ENCODE measurements around the gene KRTAP10-12.

Gene KRTAP10-12

GRCh38 chr21:44656868-44657267 is 40.1 kb upstream of the KRTAP10-12 start:
- H3K9me2 ChIP-seq (replicated peaks; ENCODE audit: insufficient read depth, low read length), result no peaks in the 10 kb centered on the region
- H3K4me3 ChIP-seq (ENCODE audit: low read length), result no peak overlapping the region
- H3K9ac ChIP-seq (ENCODE audit: low read length), result no peak overlapping the region
- H2AFZ ChIP-seq (ENCODE audit: low read length), result no peak overlapping the region
- peaks cover 76% of the 10 kb centered on the region for H3K27me3 ChIP-seq (replicated peaks; ENCODE audit: insufficient read depth, low read length)
- H3K4me1 ChIP-seq (ENCODE audit: low read length), result no peaks in the 10 kb centered on the region
- TF ChIP-seq EZH2phosphoT487 (IDR thresholded peaks at IDR 0.05; ENCODE audit: low read length) (no peak), CTCF (IDR thresholded peaks at IDR 0.05; ENCODE audit: low read length) (no peak), EZH2 (optimal IDR thresholded peaks at IDR 0.05; ENCODE audit: low read depth, low read length) (no peak)
- no peaks in the 10 kb centered on the region for H3K9me3 ChIP-seq (replicated peaks; ENCODE audit: insufficient read depth, low read length)
- H3K79me2 ChIP-seq (ENCODE audit: low read length), result no peaks in the 10 kb centered on the region
- peak overlapping the region; percentile 33; the same call in 1 of the 2 replicates for H3K4me2 ChIP-seq (ENCODE audit: low read depth, low read length)
- no peaks in the 10 kb centered on the region for H3F3A ChIP-seq (ENCODE audit: insufficient read depth, low read length)
- H3K27ac ChIP-seq (ENCODE audit: low read length), result no peak overlapping the region
- no peaks in the 10 kb centered on the region for H3K36me3 ChIP-seq (replicated peaks; ENCODE audit: insufficient read depth, low read length)
- no peaks in the 10 kb centered on the region for H4K20me1 ChIP-seq (ENCODE audit: insufficient read depth, low read length)
- DNase-seq, result no peak

GRCh38 chr21:44657635-44658540 is 39.1 kb upstream of the KRTAP10-12 start, which contains the start of gene KRTAP12-3:
KRTAP12-3 (plus strand) TSS chr21:44657932; CDS start chr21:44657980, 48 bp downstream.
- no peak for TF ChIP-seq EZH2 (optimal IDR thresholded peaks at IDR 0.05; ENCODE audit: low read depth, low read length)
- no peak for TF ChIP-seq EZH2phosphoT487 (IDR thresholded peaks at IDR 0.05; ENCODE audit: low read length)
- no peak for TF ChIP-seq CTCF (IDR thresholded peaks at IDR 0.05; ENCODE audit: low read length)
- H3K9me3 ChIP-seq (replicated peaks; ENCODE audit: insufficient read depth, low read length), result no peaks in the 10 kb centered on the region
- H4K20me1 ChIP-seq (ENCODE audit: insufficient read depth, low read length), result no peaks in the 10 kb centered on the region
- peak within 1 kb of the TSS; percentile 21; the same call in 1 of the 2 replicates for H3K4me3 ChIP-seq (ENCODE audit: low read length)
- H3K4me1 ChIP-seq (ENCODE audit: low read length), result no peaks in the 10 kb centered on the region
- peak within 1 kb of the TSS; percentile 12; the same call in 1 of the 2 replicates for H2AFZ ChIP-seq (ENCODE audit: low read length)
- H3K27ac ChIP-seq (ENCODE audit: low read length), result no peak within 1 kb of the TSS
- no peak within 1 kb of the TSS for H3K9ac ChIP-seq (ENCODE audit: low read length)
- no peaks in the 10 kb centered on the region for H3K9me2 ChIP-seq (replicated peaks; ENCODE audit: insufficient read depth, low read length)
- H3K79me2 ChIP-seq (ENCODE audit: low read length), result no peaks in the 10 kb centered on the region
- no peaks in the 10 kb centered on the region for H3F3A ChIP-seq (ENCODE audit: insufficient read depth, low read length)
- H3K36me3 ChIP-seq (replicated peaks; ENCODE audit: insufficient read depth, low read length), result no peaks in the 10 kb centered on the region
- peak within 1 kb of the TSS; percentile 33 for H3K4me2 ChIP-seq (ENCODE audit: low read depth, low read length)
- peak; percentile 58 for DNase-seq
- H3K27me3 ChIP-seq (replicated peaks; ENCODE audit: insufficient read depth, low read length), result peaks cover 78% of the 10 kb centered on the region

- Histone ChIP-seq H3K4me2 (ENCODE audit: low read depth, low read length) (no peak overlapping the region), H3K9me2 (replicated peaks; ENCODE audit: insufficient read depth, low read length) (no peaks in the 10 kb centered on the region), H2AFZ (ENCODE audit: low read length) (no peak overlapping the region), H3K79me2 (ENCODE audit: low read length) (no peaks in the 10 kb centered on the region), H3K27me3 (replicated peaks; ENCODE audit: insufficient read depth, low read length) (peaks cover 78% of the 10 kb centered on the region), H3K9me3 (replicated peaks; ENCODE audit: insufficient read depth, low read length) (no peaks in the 10 kb centered on the region), H3F3A (ENCODE audit: insufficient read depth, low read length) (no peaks in the 10 kb centered on the region), H4K20me1 (ENCODE audit: insufficient read depth, low read length) (no peaks in the 10 kb centered on the region), H3K9ac (ENCODE audit: low read length) (no peak overlapping the region), H3K4me1 (ENCODE audit: low read length) (no peaks in the 10 kb centered on the region), H3K36me3 (replicated peaks; ENCODE audit: insufficient read depth, low read length) (no peaks in the 10 kb centered on the region), H3K4me3 (ENCODE audit: low read length) (no peak overlapping the region), H3K27ac (ENCODE audit: low read length) (no peak overlapping the region)
- no peak for DNase-seq
- TF ChIP-seq CTCF (IDR thresholded peaks at IDR 0.05; ENCODE audit: low read length), result no peak
- TF ChIP-seq EZH2 (optimal IDR thresholded peaks at IDR 0.05; ENCODE audit: low read depth, low read length), result no peak
- TF ChIP-seq EZH2phosphoT487 (IDR thresholded peaks at IDR 0.05; ENCODE audit: low read length), result no peak
Observed at GRCh38 chr21:44658541-44658910, 38.4 kb upstream of the KRTAP10-12 start.
